Spinal cord (tissue), 10 donors: Measurements from ENCODE around the gene LGALS1. TPM values are rescaled to one million over a fixed set of nuclear protein-coding genes. Genes with fewer than 3 reads are reported as not detected.

Experiments used
- DNase-seq, 6 donors: peaks; one replicate each; pipeline versions ENCODE4 v3.0.0 to v3.0.0-alpha.2; 2013 to 2015; ENCODE audit warnings: low spot score in 6 of 6, low read depth in 4 of 6
- H3K27ac ChIP-seq: one replicate; pipeline ENCODE4 v1.5.1; 2013; ENCODE audit warnings: low read depth, low read length, control low read depth
- H3K27me3 ChIP-seq: one replicate; pipeline ENCODE4 v1.6.1; 2013; ENCODE audit warnings: low read length; ENCODE audit not compliant: control insufficient read depth, insufficient read depth
- H3K36me3 ChIP-seq: one replicate; pipeline ENCODE4 v1.6.1; 2013; ENCODE audit warnings: low read length; ENCODE audit not compliant: control insufficient read depth, insufficient read depth
- H3K4me1 ChIP-seq: one replicate; pipeline ENCODE4 v1.6.1; 2013; ENCODE audit warnings: low read length; ENCODE audit not compliant: control insufficient read depth, insufficient read depth
- H3K4me3 ChIP-seq: one replicate; pipeline ENCODE4 v1.5.1; 2013; ENCODE audit warnings: low read depth, low read length, control low read depth
- H3K9me3 ChIP-seq: one replicate; pipeline ENCODE4 v1.6.1; 2013; ENCODE audit warnings: low read length; ENCODE audit not compliant: control insufficient read depth, insufficient read depth
- WGBS: methylation state at CpG from one replicate; pipeline ENCODE4 v1.1.5; 2013; ENCODE audit warnings: missing lambda C conversion rate; ENCODE audit not compliant: insufficient coverage; 5-methylcytosine and 5-hydroxymethylcytosine counted together
- polyA plus RNA-seq, 2 donors: library from polyadenylated mRNA; unstranded; fragments of 120-200 nt; gene quantifications; one replicate each; pipeline ENCODE4 v1.2.1, GENCODE V29; 2013; ENCODE audit not compliant: insufficient read length in 2 of 2
- total RNA-seq, 2 donors: library from RNA; depleted of rRNA in 1 of 2; stranded (reverse); fragments of 120-200 nt in 1 of 2; fragments of >200 nt in 1 of 2; gene quantifications; one replicate each; pipeline versions ENCODE4 v1.2.3 to v1.2.4, GENCODE V29; 2013 to 2014
- donor health status: healthy.

LGALS1 gene
- total and polyA plus RNA-seq, 4 donors: 373 to 1,031 (median 582) TPM

DNA sequence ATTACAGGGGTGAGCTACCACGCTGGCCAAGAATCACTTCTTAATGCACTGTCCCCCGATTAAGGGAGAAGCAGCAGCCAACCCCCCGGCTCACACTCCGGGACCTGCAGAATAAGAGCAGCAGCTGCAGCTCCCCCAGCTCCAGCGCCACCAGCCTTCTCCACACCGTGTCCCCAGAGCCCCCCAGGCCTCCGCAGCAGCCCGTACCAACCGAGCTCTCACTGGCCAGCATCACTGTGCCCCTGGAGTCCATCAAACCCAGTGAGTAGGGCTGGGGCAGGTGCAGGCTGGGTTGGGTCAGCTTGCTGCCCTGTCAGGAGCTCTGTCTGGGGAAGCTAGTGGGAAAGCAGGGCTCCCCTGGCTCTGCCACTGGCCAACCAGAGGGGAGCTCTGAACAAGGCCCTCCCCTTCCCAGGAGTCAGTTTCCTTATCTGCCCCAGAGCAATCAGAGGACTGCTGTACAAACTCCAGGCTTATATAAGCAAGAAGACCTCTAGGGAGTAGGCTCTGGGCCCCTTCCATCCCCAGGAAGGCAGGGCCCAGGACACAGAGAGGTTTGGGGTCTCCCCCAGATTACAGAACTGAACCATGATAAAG is 44.5 kb upstream of the LGALS1 start:
- Histone ChIP-seq H3K36me3 (peaks cover 75% of the 10 kb centered on the region), H3K27ac (no peak overlapping the region), H3K27me3 (no peaks in the 10 kb centered on the region), H3K4me1 (peaks cover 63% of the 10 kb centered on the region), H3K9me3 (no peaks in the 10 kb centered on the region), H3K4me3 (no peak overlapping the region)
- no peak for DNase-seq
- 93% methylated on average over 9 of the region's 9 CpGs for WGBS

DNA sequence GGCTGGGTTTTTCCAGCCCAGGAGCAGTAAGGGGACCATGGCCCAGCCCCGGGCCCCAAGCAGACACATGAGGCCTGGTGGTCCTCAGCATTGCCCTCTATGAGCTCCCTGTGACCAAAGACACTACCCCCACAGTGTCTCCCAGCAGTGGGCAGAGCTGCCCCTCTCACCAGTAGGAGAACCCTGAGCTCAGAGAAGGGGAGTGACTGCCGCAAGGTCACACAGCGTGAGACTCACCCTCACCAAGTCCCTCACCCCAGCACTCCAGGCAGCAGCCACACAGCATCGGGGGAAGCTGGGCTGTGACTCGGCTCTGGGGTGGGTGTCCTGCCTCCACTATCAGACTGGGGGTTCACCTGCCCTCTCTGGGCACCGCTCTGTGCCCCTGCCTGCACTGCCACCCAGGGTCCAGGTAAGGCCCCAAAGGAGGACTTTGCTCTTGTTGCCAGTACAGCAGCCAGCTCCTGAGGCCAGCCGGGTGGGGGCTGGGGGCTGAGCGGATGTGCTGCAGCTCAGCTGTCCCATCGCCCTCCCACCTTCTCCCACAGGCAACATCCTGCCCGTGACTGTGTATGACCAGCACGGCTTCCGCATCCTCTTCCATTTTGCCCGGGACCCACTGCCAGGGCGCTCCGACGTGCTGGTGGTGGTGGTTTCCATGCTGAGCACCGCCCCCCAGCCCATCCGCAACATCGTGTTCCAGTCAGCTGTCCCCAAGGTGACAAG is 43.8 kb upstream of the LGALS1 start:
- WGBS: 88% methylated on average over 15 of the region's 19 CpGs
- no peaks in the 10 kb centered on the region for H3K27me3 ChIP-seq
- no peak overlapping the region for H3K27ac ChIP-seq
- no peaks in the 10 kb centered on the region for H3K9me3 ChIP-seq
- peaks cover 75% of the 10 kb centered on the region for H3K36me3 ChIP-seq
- H3K4me3 ChIP-seq: no peak overlapping the region
- H3K4me1 ChIP-seq: peaks cover 58% of the 10 kb centered on the region
- DNase-seq: no peak

DNA sequence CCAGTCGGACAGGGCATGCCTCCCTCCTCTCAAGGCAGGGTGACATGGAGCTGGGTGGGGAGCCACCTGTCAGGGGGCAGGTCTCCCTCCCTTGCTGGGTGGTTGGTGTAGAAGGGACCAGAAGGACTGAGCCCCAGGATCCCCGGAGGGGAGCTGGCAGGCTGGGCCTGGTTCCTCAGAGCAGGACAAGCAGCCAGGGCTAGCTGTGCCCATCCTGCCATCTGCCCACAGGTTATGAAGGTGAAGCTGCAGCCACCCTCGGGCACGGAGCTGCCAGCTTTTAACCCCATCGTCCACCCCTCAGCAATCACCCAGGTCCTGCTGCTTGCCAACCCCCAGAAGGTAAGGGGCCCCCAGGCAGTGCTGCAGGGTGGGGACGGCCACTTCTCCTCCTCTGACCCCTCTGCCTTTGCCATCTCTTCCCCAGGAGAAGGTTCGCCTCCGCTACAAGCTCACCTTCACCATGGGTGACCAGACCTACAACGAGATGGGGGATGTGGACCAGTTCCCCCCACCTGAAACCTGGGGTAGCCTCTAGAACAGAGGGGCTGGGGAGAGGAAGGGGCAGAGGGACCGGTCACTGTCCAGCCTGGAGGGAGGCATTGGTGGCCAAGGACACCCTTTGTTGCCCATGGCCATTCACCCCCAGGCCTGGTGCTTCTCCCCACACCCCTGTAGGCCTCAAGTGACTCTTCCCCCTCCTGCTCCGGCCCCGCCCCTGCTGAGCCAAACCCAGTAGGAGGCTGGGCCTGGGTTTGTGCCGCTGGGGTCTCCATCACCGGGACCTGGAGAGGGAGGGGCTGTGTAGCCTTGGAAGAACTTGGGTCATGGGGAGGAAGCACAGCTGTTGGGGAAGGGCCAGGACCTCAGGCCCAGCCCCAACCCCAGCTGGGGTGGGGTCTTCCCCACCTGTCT is 43.0 kb upstream of the LGALS1 start:
- DNase-seq: no peak
- Histone ChIP-seq H3K4me1 (peaks cover 55% of the 10 kb centered on the region), H3K4me3 (no peak overlapping the region), H3K27ac (peak overlapping the region; percentile 91), H3K36me3 (peaks cover 69% of the 10 kb centered on the region), H3K9me3 (no peaks in the 10 kb centered on the region), H3K27me3 (no peaks in the 10 kb centered on the region)
- 77% methylated on average over 5 of the region's 14 CpGs for WGBS

DNA sequence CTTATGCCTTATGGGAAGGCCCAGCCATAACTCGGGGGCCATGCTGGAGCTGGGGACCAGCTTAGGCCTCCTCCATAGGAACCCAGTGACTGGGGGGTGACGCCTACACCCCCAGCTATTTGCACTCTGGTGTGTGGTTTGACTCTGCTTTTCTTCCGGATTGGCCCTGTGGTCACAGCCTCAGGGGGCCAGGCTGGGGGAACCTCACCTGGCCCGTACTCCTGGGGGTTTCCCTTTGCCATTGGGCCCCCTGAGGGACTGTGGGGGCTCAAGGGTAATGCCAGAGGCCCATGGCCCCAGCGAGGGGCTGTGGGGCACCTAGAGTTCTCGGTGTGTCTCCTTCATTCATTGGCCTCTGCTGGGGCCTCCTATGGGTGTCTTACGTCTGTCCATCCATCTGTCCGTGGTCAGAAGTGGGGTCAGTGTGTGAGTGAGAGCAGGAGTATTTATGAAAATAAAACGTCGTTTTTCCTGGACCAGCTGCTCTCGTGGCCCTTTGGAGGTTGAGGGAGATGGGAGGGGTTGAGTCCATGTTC is 42.3 kb upstream of the LGALS1 start:
- WGBS: 59% methylated on average over 8 of the region's 11 CpGs
- DNase-seq: no peak
- Histone ChIP-seq H3K27me3 (no peaks in the 10 kb centered on the region), H3K4me1 (peaks cover 55% of the 10 kb centered on the region), H3K27ac (peak overlapping the region; percentile 91), H3K36me3 (peaks cover 62% of the 10 kb centered on the region), H3K4me3 (no peak overlapping the region), H3K9me3 (no peaks in the 10 kb centered on the region)

DNA sequence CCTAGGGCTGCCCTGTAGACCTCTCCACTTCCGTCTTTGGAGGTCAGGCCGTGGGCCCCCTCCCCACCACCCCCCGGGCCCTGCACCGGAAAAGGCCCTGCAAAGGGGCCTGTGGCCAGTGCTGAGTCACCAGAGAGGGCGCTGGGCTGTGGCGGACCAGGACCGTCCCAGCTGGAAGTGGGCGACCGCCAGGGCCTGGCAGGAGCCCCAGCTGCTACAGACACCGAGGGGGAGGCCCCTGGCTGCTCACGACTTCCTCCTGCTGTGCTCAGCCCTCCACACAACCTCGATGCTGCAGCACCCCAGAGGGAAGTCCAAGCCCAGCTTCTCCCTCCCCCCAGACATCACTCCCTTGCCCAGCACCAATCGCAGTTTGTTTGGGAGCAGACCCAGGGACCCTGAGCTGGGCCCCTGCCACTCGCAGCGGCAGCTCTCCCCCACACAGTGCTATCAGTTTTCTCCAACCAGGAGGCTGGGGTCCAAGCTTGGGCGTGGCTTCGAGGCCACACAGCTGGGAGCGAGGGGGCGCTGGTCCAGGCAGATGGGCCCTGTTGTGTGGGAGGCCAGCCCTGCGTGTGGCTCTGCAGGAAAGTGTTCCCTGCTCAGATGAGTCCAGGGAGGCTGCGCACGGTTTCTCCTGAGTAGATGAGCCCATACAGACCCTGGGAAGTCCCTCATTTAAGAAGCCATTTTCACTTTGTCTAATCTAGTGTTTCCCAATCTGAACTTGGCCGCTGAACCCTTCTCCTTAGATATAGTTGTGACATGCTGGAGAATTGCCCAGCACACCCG is 41.6 kb upstream of the LGALS1 start:
- H3K9me3 ChIP-seq: no peaks in the 10 kb centered on the region
- peak in 5 of 6 donors; percentile 40 to 90 (median 69) for DNase-seq
- H3K27ac ChIP-seq: peak overlapping the region; percentile 91
- H3K4me3 ChIP-seq: no peak overlapping the region
- whole genome bisulfite sequencing: 6% methylated on average over 20 of the region's 24 CpGs
- peaks cover 57% of the 10 kb centered on the region for H3K4me1 ChIP-seq
- H3K36me3 ChIP-seq: peaks cover 60% of the 10 kb centered on the region
- H3K27me3 ChIP-seq: no peaks in the 10 kb centered on the region

DNA sequence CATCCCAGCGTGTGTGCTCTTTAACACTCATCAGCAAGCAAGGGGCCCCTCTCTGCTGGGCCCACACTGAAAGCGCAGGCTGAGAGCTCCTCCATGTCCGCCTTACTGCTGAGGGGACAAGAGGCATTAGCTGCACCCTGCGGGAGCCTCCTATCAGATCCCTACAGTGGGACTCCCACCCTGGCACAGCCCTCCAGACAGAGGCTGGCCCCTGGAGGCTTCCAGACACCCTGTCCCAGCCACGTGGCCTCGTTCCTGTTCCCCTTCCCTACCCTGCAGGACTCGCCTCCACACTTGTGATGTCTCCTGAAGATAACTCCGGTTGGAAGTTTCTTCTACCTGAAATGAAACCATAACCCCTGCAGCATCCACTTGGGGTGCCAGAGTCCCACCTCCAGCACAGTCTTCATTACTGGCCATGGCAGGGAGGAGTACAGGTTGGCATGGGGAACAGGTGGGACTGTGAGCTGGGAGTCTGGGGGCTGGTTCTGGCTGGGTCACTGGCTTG is 41.0 kb upstream of the LGALS1 start:
- DNase-seq: no peak
- Histone ChIP-seq H3K9me3 (no peaks in the 10 kb centered on the region), H3K27me3 (no peaks in the 10 kb centered on the region), H3K27ac (peak overlapping the region; percentile 91), H3K36me3 (peaks cover 54% of the 10 kb centered on the region), H3K4me1 (peaks cover 62% of the 10 kb centered on the region), H3K4me3 (no peak overlapping the region)
- 40% methylated on average over 5 of the region's 8 CpGs for WGBS

DNA sequence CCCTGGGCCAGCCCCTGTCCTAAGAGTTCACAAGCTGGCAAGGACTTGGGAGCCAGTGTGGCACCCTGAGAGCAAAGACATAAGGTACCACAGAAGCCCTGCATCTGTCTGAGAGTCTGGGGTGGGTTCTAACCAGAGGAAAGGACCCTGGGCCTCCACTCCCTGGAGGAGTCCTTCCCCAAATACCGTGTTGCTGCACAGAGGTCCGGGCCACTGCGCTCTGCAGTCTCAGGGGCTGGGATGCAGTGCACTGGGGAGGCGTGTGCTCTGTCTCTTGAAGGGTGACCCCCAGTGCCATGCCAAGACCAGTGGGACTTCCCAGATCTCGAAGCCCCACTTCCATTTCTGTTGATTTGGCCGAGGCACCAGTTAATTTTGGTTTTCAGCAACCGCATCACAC is 40.3 kb upstream of the LGALS1 start:
- Histone ChIP-seq H3K27me3 (peaks cover 4% of the 10 kb centered on the region), H3K4me3 (no peak overlapping the region), H3K9me3 (no peaks in the 10 kb centered on the region), H3K27ac (peak overlapping the region; percentile 91), H3K36me3 (peaks cover 47% of the 10 kb centered on the region), H3K4me1 (peaks cover 68% of the 10 kb centered on the region)
- WGBS: 95% methylated on average over 6 of the region's 7 CpGs
- DNase-seq: no peak

DNA sequence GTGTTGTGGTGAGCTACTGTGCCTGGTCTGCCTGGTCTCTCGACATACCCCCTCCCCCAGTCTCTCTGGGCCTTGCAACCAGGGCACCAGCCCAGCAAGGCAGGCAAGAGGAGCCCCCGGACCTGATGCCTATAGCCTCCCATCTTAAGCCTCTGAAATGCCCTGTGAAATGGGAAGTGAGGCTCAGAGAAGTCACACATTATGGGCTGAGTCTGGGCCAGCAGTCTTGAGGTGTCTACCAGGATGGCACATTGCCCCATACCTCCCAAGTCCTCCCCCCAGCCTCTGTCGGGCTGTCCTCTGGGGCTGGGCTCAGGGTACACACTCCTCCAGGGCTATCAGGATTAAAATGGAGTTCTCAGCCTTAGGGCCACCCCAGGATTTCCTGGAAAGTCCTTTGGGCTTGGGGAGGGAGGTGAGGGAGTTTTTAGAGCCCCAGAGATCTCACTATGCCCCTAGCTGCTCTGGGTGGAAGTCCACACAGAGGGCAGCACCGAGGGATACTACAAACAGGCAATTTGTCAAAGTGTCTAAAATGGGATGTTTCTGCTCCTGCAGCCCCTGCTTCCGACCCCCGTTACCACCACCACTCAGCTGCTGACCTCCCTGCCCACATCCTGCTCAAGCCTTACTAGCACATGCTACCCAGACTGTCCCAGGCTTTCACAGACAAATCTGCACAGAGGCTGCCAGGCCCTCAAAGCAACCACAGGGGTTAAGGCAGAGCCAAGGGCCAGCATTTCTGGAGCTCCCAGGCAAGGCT is 39.1 kb upstream of the LGALS1 start:
- Histone ChIP-seq H3K4me3 (no peak overlapping the region), H3K9me3 (no peaks in the 10 kb centered on the region), H3K4me1 (peaks cover 76% of the 10 kb centered on the region), H3K36me3 (peaks cover 39% of the 10 kb centered on the region), H3K27ac (peak overlapping the region; percentile 47), H3K27me3 (peaks cover 10% of the 10 kb centered on the region)
- WGBS: 49% methylated on average over 4 of the region's 6 CpGs
- DNase-seq: no peak
